ENCODE data around the gene MYOM3.

Gene MYOM3

DNA sequence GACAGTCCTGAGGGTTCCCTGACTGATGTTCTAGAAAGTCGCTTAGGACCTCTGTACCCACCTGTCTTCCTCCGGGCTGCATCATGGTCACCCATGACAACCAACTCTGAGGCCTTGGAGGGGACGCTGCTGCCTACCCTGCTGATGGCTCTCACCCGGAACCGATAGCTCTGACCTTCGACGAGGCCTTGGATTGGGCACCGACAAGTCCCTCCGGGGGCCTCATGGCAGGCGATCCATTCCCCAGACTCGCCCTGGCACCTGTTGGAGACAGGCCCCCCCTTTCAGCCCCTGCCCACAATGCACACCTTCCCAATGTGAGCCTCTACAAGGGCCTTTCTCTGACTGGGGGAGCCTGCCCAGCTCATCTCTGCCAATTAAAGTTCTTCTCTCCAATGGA is 21.2 kb downstream of the MYOM3 start:
- no peak overlapping the region for H3K27ac ChIP-seq (ENCODE audit: low read depth, low read length)
- H3K9me3 ChIP-seq (ENCODE audit: low read length): no peaks in the 10 kb centered on the region
- no peaks in the 10 kb centered on the region for H3K36me3 ChIP-seq (ENCODE audit: insufficient read depth, low read length)
- no peak overlapping the region for H3K9ac ChIP-seq (ENCODE audit: low read length)
- H3K27me3 ChIP-seq (ENCODE audit: control insufficient read depth in 1 of 2, insufficient read depth in 2 of 2, low read length in 2 of 2): no peaks in the 10 kb centered on the region
- H3K4me1 ChIP-seq (ENCODE audit: insufficient read depth, low read length): no peaks in the 10 kb centered on the region
- no peak overlapping the region for H3K4me3 ChIP-seq (ENCODE audit: low read depth in 1 of 2, low read length in 2 of 2)

DNA sequence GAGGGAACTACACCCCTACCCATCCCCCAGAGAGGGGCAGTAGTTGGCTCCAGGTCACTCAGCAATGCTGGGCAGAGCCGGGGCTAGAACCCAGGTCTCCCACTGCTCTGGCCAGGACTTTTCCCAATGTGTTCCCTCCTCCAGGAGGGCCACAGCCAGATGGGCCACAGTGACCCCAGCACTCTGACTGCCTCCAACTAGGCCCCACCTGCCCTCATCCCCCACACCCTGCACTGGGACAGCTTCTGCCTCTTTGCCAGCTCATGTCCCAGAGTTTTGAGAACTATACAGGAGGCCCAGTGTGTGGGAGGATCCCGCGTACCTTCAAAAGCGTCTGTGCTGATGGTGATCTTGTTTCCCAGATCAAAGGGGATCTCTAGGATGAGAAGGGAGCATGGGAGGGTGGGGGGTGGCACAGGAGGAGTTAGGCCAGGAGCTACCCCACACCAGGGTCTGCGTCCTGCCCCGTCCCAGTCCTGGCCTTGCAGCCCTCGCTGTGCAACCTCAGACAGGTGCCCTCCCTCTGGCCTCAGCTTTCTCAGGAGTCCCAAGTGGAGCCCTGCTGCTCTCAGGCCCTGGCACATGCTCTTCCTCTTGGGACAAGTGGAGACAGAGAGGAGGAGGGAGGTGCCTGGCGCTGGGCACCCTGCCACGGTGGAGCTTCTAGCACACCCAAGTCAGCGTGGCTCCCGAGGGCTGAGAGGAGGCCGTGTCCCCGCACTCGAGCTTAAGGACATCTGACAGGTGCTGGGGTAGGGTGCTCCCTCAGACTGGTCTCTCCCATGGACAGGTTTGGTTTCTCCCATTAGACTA is 22.0 kb downstream of the MYOM3 start:
- no peaks in the 10 kb centered on the region for H3K9me3 ChIP-seq (ENCODE audit: low read length)
- no peak overlapping the region for H3K9ac ChIP-seq (ENCODE audit: low read length)
- H3K4me1 ChIP-seq (ENCODE audit: insufficient read depth, low read length): no peaks in the 10 kb centered on the region
- no peaks in the 10 kb centered on the region for H3K36me3 ChIP-seq (ENCODE audit: insufficient read depth, low read length)
- H3K4me3 ChIP-seq (ENCODE audit: low read depth in 1 of 2, low read length in 2 of 2): no peak overlapping the region
- H3K27ac ChIP-seq (ENCODE audit: low read depth, low read length): no peak overlapping the region
- no peaks in the 10 kb centered on the region for H3K27me3 ChIP-seq (ENCODE audit: control insufficient read depth in 1 of 2, insufficient read depth in 2 of 2, low read length in 2 of 2)

DNA sequence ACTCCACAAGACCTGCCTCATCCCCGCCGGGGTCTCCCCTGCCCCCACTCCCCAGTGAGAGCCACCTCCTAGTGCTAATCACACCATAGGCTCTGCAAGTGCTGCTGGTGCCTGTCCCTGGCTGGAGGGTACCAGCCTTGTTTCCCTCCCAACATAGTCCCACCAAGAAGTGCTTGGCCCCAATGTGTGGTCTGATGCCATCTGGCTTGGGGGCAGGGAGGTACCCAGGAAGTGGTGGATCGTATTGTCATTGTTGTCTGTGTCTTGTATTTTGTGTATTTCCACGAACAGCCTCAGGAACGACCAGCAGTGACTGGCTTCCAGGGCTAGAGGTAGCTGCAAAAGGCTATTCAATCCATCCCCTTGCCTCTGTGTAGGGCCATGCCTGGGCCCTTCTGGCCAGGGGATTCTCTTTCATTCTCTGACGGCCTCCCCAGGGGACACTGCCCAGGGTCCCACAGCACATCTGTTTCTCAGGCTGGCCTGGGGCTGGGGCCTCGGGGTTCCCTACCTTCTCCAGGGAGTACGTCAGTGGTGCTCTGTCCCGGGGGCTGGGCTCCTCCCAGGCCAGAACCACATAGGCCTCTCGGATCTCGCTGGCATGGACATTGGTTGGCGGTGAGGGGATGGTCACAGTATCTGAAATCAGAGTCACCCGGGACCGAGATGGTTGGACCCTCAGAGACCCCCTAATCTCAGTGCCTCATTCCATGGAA is 22.8 kb downstream of the MYOM3 start:
- Histone ChIP-seq H3K9ac (ENCODE audit: low read length) (no peak overlapping the region), H3K4me3 (ENCODE audit: low read depth in 1 of 2, low read length in 2 of 2) (no peak overlapping the region), H3K4me1 (ENCODE audit: insufficient read depth, low read length) (no peaks in the 10 kb centered on the region), H3K9me3 (ENCODE audit: low read length) (no peaks in the 10 kb centered on the region), H3K27me3 (ENCODE audit: control insufficient read depth in 1 of 2, insufficient read depth in 2 of 2, low read length in 2 of 2) (no peaks in the 10 kb centered on the region), H3K36me3 (ENCODE audit: insufficient read depth, low read length) (no peaks in the 10 kb centered on the region), H3K27ac (ENCODE audit: low read depth, low read length) (no peak overlapping the region)

DNA sequence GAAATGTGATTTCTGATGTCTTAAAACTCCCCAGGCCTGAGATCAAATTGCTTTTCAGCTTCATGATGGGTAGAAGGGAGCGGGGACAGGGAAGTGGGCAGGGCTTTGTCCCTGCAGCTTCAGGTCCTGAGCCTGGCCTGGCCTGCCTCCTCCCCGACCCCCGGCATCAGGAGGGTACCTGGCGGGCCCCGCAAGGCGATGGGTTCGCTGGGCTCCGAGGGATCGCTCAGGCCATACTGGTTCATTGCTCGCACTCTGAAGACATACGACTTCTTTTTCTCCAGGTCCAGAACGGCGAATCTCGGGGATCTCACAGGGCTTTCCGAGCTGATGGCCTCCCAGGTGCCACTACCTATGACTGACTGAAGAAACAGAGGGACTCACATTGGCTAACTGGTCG is 25.5 kb downstream of the MYOM3 start:
- Histone ChIP-seq H3K36me3 (ENCODE audit: insufficient read depth, low read length) (no peaks in the 10 kb centered on the region), H3K4me3 (ENCODE audit: low read depth in 1 of 2, low read length in 2 of 2) (no peak overlapping the region), H3K27me3 (ENCODE audit: control insufficient read depth in 1 of 2, insufficient read depth in 2 of 2, low read length in 2 of 2) (no peaks in the 10 kb centered on the region), H3K4me1 (ENCODE audit: insufficient read depth, low read length) (no peaks in the 10 kb centered on the region), H3K9ac (ENCODE audit: low read length) (no peak overlapping the region), H3K9me3 (ENCODE audit: low read length) (no peaks in the 10 kb centered on the region), H3K27ac (ENCODE audit: low read depth, low read length) (no peak overlapping the region)

DNA sequence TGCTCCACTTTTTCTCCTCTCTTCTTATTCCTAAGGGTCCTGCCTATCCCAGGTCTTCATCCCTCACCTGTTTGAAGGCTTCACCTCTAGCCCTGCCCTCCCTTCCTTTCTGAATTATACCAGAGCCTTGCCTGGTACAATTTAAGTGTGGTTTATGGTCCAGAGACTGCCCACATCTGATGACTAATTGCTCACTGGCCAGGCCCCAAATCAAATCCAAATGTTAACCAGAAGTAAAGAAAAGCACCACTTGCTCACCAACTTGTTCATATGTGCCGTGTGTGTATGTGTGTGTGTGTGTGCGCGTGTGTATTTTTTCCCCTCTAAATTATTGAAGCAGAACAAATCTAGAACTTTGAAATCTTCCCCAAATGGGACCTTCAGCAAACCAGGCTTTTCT is 26.4 kb downstream of the MYOM3 start:
- H3K27ac ChIP-seq (ENCODE audit: low read depth, low read length): no peak overlapping the region
- H3K36me3 ChIP-seq (ENCODE audit: insufficient read depth, low read length): no peaks in the 10 kb centered on the region

DNA sequence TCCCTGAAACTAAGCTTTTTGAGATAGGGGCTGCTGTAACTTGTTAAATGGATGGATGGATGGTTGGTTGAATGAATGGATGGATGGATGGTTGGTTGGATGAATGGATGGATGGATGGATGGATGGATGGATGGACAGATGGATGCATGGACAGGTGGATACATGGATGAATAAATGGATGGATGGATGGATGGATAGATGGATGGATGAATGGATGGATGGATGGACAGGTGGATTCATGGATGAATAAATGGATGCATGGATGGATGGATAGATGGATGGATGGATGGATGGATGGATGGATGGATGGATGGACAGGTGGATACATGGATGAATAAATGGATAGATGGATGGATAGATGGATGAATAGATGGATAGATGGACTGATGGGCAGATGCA is 26.9 kb downstream of the MYOM3 start:
- H3K9me3 ChIP-seq (ENCODE audit: low read length): no peaks in the 10 kb centered on the region
- H3K36me3 ChIP-seq (ENCODE audit: insufficient read depth, low read length): no peaks in the 10 kb centered on the region
- H3K27me3 ChIP-seq (ENCODE audit: control insufficient read depth in 1 of 2, insufficient read depth in 2 of 2, low read length in 2 of 2): no peaks in the 10 kb centered on the region

More for the DNA sequence above, 26.4 kb downstream of the MYOM3 start:
- no peaks in the 10 kb centered on the region for H3K9me3 ChIP-seq (ENCODE audit: low read length)
- no peaks in the 10 kb centered on the region for H3K4me1 ChIP-seq (ENCODE audit: insufficient read depth, low read length)
- H3K9ac ChIP-seq (ENCODE audit: low read length): no peak overlapping the region
- H3K4me3 ChIP-seq (ENCODE audit: low read depth in 1 of 2, low read length in 2 of 2): no peak overlapping the region
- H3K27me3 ChIP-seq (ENCODE audit: control insufficient read depth in 1 of 2, insufficient read depth in 2 of 2, low read length in 2 of 2): no peaks in the 10 kb centered on the region

DNA sequence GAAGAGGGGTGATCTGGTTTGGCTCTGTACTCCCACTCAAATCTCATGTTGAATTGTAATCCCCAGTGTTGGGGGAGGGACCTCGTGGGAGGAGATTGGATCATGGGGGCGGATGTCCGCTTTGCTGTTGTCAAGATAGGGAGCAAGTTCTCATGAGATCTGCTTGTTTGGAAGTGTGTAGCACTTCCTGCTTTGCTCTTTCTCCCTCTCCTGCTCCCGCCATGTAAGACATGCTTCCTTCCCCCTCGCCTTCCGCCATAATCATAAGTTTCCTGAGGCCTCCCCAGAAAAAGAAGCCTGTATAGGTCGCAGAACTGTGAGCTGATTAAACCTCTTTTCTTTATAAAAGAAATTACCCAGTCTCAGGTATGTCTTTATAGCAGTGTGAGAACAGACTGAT is 27.9 kb downstream of the MYOM3 start:
- H3K4me1 ChIP-seq (ENCODE audit: insufficient read depth, low read length): no peaks in the 10 kb centered on the region
- no peaks in the 10 kb centered on the region for H3K9me3 ChIP-seq (ENCODE audit: low read length)
- no peak overlapping the region for H3K27ac ChIP-seq (ENCODE audit: low read depth, low read length)
- H3K27me3 ChIP-seq (ENCODE audit: control insufficient read depth in 1 of 2, insufficient read depth in 2 of 2, low read length in 2 of 2): no peaks in the 10 kb centered on the region
- no peaks in the 10 kb centered on the region for H3K36me3 ChIP-seq (ENCODE audit: insufficient read depth, low read length)
- no peak overlapping the region for H3K9ac ChIP-seq (ENCODE audit: low read length)
- H3K4me3 ChIP-seq (ENCODE audit: low read depth in 1 of 2, low read length in 2 of 2): no peak overlapping the region

More for the DNA sequence above, 26.9 kb downstream of the MYOM3 start:
- H3K4me3 ChIP-seq (ENCODE audit: low read depth in 1 of 2, low read length in 2 of 2): no peak overlapping the region
- H3K27ac ChIP-seq (ENCODE audit: low read depth, low read length): no peak overlapping the region
- H3K4me1 ChIP-seq (ENCODE audit: insufficient read depth, low read length): no peaks in the 10 kb centered on the region
- H3K9ac ChIP-seq (ENCODE audit: low read length): no peak overlapping the region

DNA sequence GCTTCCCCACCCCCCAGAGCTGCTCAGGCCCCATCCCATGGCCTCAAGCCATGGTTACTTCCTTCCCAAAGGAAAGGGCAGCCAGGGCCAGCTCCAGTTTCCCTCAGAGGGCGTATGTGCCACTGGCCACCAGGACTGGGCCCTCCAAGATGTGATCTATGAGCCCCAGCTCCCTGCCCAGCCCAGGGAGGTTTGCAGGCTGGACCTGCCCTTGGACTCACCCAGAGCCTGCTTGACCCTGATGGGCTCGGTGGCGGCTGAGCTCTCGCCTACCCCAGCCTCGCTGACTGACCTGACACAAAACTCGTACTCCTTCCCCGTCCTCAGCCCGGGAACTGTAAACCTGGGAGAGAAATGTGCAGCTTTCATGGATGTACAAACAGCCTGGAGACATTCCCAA is 29.6 kb downstream of the MYOM3 start:
- no peaks in the 10 kb centered on the region for H3K36me3 ChIP-seq (ENCODE audit: insufficient read depth, low read length)
- no peaks in the 10 kb centered on the region for H3K27me3 ChIP-seq (ENCODE audit: control insufficient read depth in 1 of 2, insufficient read depth in 2 of 2, low read length in 2 of 2)
- no peaks in the 10 kb centered on the region for H3K4me1 ChIP-seq (ENCODE audit: insufficient read depth, low read length)
- H3K4me3 ChIP-seq (ENCODE audit: low read depth in 1 of 2, low read length in 2 of 2): no peak overlapping the region
- H3K9me3 ChIP-seq (ENCODE audit: low read length): no peaks in the 10 kb centered on the region
- no peak overlapping the region for H3K9ac ChIP-seq (ENCODE audit: low read length)
- no peak overlapping the region for H3K27ac ChIP-seq (ENCODE audit: low read depth, low read length)

DNA sequence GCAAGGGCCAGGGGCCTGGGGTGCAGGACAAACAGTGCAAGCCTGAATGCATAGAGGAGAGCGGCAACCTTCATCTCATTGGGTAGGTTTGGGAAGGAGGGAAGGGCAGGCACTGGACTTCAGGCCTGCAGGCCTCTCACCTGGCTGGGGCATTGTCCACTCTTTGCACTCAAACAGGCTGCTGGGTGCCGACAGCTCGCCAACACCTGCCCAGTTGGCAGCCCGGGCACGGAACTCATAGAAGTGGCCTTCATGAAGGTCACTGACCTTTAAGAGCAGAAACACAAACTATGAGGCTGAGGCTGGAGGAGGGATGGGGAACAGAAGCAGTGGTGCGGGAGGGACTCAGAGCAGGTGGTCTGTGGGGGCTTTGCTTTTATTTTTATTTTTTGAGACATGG is 30.7 kb downstream of the MYOM3 start:
- no peaks in the 10 kb centered on the region for H3K36me3 ChIP-seq (ENCODE audit: insufficient read depth, low read length)
- no peaks in the 10 kb centered on the region for H3K4me1 ChIP-seq (ENCODE audit: insufficient read depth, low read length)
- no peaks in the 10 kb centered on the region for H3K27me3 ChIP-seq (ENCODE audit: control insufficient read depth in 1 of 2, insufficient read depth in 2 of 2, low read length in 2 of 2)
- no peak overlapping the region for H3K27ac ChIP-seq (ENCODE audit: low read depth, low read length)
- no peak overlapping the region for H3K9ac ChIP-seq (ENCODE audit: low read length)
- no peaks in the 10 kb centered on the region for H3K9me3 ChIP-seq (ENCODE audit: low read length)
- H3K4me3 ChIP-seq (ENCODE audit: low read depth in 1 of 2, low read length in 2 of 2): no peak overlapping the region

DNA sequence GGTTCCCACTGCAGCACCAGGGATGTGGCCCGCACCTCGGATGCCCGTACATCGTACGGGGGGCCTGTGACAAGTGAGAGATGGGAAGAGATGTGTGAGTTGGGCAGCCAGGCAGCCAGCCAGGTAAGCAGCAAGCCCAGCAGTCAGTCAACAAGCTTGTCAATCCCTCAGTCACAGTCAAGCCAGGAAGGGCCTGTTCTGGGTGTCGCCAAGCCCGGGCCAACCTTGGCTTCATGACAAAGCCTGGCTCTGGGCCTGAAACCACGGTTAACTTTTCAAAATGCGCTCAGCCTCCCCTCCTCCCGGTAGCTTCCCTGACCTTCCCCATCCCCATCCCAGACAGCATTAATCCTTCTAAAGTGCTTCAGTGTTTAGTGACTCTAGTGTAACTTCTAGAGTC is 31.8 kb downstream of the MYOM3 start:
- H3K4me1 ChIP-seq (ENCODE audit: insufficient read depth, low read length): no peaks in the 10 kb centered on the region
- no peak overlapping the region for H3K9ac ChIP-seq (ENCODE audit: low read length)
- H3K36me3 ChIP-seq (ENCODE audit: insufficient read depth, low read length): no peaks in the 10 kb centered on the region
- no peaks in the 10 kb centered on the region for H3K9me3 ChIP-seq (ENCODE audit: low read length)
- no peak overlapping the region for H3K27ac ChIP-seq (ENCODE audit: low read depth, low read length)
- H3K4me3 ChIP-seq (ENCODE audit: low read depth in 1 of 2, low read length in 2 of 2): no peak overlapping the region
- no peaks in the 10 kb centered on the region for H3K27me3 ChIP-seq (ENCODE audit: control insufficient read depth in 1 of 2, insufficient read depth in 2 of 2, low read length in 2 of 2)

DNA sequence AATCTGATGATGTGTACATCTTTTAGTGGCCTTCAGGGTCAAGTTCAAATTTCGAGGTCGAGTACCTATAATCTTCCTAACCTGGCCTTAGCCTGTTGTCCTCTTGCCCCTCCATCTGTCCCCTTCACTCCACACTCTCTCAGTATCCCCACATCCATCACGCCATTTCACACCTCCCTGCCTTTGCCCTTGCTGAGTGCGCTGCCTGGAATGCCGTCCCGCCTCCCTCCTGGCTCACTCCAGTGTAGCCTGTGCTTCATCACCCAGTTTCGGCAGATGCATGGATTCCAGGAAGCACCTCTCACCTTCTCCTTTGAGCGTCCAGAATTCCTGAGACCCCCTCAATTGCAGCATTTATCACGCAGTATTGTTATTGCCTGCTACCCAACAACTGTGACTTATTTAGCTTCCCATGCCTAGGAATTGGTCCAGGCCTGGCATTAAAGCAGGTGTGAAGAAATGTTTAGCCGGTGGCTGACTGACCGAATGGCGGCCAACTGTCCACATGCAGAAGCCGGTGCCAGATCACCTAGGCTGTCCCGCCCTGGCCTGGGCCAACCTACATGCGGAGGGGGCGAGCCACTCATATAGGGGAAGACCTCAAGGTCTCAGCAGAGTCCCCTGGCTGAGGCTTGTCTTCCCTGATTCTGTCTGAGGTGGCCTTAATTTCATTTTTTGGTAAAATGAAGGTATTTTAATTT is 34.5 kb downstream of the MYOM3 start:
- H3K9me3 ChIP-seq (ENCODE audit: low read length): no peaks in the 10 kb centered on the region
- H3K9ac ChIP-seq (ENCODE audit: low read length): no peak overlapping the region
- H3K4me1 ChIP-seq (ENCODE audit: insufficient read depth, low read length): no peaks in the 10 kb centered on the region
- H3K36me3 ChIP-seq (ENCODE audit: insufficient read depth, low read length): no peaks in the 10 kb centered on the region
- H3K27me3 ChIP-seq (ENCODE audit: control insufficient read depth in 1 of 2, insufficient read depth in 2 of 2, low read length in 2 of 2): no peaks in the 10 kb centered on the region
- H3K4me3 ChIP-seq (ENCODE audit: low read depth in 1 of 2, low read length in 2 of 2): no peak overlapping the region
- no peak overlapping the region for H3K27ac ChIP-seq (ENCODE audit: low read depth, low read length)

Measured in muscle layer of colon (tissue), 2 donors.